GM21526 (cell line): ENCODE data around the gene FAM120A.

ENCODE experiments used
- ATAC-seq: cut with Tn5 transposase; IDR thresholded peaks from one replicate; pipeline ENCODE4 v1.9.1; 2021; ENCODE audit warnings: moderate library complexity; ENCODE audit not compliant: unreplicated experiment, low FRiP score

Gene FAM120A

DNA sequence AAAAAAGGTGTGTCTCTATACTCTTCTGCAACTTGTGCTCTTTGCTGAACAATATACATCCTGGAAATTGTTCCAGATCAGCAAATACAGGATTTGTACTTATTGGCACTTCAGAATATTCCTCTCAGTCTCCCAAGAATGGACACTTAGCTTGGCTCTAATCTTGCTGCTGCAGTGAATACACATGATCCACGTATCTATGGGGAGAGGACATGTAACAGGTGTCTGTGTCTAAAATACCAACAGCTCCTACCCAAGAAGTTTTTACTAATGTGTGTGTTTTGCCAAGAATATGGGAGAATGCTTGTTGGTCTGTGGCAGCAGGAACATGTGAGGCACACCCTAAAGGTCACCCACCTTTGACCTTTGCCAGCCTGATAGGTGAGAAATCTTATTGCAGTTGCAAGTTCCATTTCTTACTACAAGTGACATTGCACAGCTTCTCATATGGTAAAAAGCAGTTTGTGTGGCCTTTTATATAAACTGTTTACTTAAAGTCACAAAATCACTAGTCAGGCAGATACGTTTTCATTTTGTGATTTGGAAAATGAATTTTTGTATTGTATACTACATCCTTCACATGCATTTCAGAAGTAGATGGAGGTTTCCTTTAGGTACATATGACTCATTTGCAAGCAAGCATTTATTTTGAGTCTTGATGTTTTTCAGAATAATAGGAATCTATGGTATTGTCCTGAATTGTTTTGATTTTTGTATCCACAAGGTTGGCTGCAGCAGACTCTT, 160.7 kb downstream of the FAM120A start:
- no peak for ATAC-seq

DNA sequence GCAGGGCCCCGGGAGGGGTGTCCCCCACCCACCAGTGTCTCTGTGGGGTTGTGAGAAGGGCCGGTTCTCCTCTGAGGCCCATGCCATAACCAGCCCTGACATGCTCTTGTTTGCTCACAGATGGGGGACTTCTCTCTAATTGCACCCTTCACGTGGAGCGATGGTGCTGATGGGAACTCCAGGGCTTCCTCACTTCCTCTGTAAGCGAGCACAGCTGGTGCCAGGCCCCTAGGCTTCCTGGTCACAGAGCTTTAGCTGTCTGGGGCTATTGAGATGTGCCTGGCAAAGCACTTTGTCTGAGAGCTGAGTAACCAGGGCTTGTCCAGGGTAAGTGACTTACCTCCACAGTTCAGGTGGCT, 161.3 kb downstream of the FAM120A start:
- ATAC-seq = no peak

- no peak for ATAC-seq
These were observed 161.7 kb downstream of the FAM120A start for GRCh38 chr9:93613174-93613573.

- no peak for ATAC-seq
These were observed 162.3 kb downstream of the FAM120A start for GRCh38 chr9:93613791-93614190.

DNA sequence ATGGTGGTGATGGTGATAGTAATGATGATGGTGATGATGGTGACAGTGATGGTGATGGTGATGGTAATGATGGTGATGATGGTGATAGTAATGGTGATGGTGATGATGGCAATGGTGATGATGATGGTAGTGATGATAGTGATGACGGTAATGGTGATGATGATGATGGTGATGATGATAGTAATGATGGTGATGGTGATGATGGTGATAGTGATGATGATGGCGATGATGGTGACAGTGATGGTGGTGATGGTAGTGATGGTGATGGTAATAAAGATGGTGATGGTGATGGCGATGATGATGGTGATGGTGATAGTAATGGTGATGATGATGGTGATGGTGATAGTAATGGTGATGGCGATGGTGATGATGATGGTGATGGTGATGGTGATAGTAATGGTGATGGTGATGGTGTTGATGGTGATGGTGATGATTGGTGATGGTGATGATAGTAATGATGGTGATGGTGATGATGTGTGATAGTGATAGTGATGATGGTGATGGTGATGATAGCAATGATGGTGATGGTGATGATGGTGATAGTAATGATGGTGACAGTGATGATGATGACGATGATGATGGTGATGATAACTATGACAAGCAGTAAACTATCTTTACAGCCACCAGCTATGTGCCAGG, 163.5 kb downstream of the FAM120A start:
- ATAC-seq = no peak
